ENCODE data around the gene ERMP1.

DNA sequence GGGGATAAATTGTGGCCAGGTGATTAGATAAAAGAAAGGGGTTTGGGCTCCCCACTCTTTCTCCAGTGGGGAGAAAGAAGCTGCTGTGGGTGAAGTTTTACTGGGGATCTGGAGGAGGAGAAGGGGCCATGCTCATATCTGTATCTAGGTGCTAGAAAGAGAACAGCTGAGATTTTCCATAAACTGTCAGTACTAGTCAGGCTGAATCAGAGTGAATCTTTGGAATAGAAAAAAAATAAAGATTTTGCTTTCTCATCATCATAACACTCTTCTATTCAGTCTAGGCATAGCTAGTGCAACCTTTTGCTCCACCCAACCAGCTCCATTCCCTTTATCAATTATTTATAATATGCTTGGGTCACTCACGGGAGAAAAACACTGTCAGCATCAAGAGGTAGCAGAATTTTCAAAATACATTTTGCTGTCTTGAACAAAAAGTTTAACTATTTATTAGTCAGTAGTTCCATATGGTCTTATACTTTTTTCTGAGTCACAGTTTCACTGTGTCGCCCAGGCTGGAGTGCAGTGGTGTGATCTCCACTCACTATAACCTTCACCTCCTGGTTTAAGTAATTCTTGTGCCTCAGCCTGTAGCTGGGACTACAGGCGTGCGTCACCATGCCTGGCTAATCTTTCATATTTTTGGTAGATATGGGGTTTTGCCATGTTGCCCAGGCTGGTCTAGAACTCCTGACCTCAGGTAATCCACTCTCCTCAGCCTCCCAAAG, 21.3 kb upstream of the ERMP1 start:
- TF ChIP-seq CTCF (conservative IDR thresholded peaks at IDR 0.05; ENCODE audit: low read length) (no peak), EZH2phosphoT487 (IDR thresholded peaks at IDR 0.05; ENCODE audit: borderline replicate concordance) (no peak)

All from Loucy (cell line).